ENCODE results near the gene RPL4.
A peak's percentile ranks its signal among the peaks of the same experiment; 100 is the strongest.
"Not testable (repeated sequence)": the region's sequence is repeated elsewhere in the genome, so short reads cannot be mapped to it uniquely, and the experiment has no call there.

The RPL4 gene

DNA sequence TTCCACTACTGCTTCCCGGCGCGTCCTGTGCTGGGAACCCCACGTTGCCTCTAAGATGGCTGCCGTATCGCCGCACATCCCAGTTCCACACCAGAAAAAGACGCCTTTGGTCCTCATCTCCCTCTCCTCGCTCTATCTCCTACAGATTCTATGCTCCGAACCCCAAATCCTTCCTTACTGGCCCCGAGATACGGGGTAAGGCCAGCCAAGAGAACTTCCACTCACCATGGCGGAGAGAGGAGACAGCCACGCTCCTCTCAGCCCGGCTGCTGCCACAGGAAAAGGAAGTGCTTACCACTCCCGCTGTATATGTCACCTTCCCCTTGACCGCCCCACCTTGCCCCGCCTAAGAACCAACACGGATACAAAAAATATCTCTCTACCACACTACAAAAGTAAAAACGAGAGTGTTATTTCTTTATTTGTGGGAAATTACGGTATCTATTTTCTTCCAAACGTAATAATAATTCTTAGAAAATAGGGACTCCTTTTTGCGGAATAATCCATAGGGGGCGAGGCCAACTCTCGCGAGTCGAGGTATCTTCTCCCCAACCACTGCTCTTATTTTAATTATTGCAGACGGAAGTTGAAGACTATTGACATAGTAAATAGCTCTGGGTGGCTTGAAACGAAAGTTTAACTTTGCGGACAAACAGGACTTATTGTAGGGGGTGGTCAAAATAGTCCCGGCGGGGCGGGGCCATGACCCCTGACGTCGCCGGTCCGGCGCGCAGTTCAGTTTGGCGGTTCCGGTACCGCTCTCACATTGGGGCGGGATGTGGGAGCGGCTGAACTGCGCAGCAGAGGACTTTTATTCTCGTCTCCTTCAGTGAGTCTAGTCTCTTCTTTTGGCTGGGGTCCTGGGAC, at the start of gene RPL4, which contains the start of gene ZWILCH:
RPL4 (minus strand) TSS at position 293 of the 867 bp plus-strand sequence; CDS start at position 228, 65 bp downstream.
ZWILCH (plus strand) TSS at position 764 of the 867 bp plus-strand sequence; CDS start at position 777, 13 bp downstream.
- peak; percentile 84 for DNase-seq (ENCODE audit: low spot score)

DNA sequence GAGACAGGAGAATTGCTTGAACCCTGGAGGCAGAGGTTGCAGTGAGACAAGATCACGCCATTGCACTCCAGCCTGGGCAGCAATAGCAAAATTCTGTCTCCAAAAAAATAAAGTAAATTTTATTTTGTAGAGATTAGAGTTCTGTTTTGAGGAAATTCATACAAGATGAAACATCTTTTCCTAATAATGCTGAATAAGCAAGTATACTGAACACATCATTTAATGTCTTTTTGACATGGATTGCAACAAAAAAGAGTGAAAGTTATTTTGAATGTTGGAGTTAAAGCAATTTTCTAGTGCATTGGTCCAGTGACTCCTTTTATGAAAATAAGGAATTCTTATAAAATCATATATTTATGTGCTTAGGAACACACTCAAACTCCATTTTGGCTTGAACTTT, 40.6 kb upstream of the RPL4 start:
- no peak for DNase-seq (ENCODE audit: low spot score)

DNA sequence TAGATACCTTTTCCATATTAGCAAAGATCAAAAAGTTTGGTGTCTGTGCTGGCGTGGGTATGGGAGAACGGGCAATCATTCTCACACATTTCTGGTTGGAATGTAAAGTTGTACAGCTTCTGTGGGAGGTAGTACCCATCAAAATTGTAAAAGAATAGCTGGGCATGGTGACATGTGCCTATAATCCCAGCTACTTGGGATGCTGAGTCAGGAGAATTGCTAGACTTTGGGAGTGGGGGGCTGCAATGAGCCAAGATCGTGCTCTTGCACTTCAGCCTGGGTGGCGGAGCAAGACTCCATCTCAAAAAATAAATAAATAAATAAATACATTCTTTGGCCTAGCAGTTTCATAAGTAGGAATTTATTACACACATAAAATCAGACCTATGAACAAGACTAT, 38.2 kb upstream of the RPL4 start:
- DNase-seq (ENCODE audit: low spot score) = no peak

DNA sequence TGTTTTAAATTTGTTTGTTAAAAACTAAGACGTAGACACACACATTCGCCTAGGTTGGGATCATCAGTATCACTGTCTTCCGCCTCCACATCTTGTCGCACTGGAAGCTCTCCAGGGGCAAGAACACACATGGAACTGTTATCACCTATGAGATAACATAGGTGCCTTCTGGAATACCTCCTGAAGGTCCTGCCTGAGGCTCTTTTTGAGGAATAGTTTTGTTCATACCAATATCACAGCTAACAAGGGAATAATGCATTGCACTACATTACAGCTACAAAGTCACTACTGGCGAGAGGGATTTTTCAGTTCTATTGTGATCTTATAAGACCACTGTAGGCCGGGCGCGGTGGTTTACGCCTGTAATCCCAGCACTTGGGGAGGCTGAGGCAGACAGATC, 30.4 kb upstream of the RPL4 start:
- DNase-seq (ENCODE audit: low spot score) = no peak

DNA sequence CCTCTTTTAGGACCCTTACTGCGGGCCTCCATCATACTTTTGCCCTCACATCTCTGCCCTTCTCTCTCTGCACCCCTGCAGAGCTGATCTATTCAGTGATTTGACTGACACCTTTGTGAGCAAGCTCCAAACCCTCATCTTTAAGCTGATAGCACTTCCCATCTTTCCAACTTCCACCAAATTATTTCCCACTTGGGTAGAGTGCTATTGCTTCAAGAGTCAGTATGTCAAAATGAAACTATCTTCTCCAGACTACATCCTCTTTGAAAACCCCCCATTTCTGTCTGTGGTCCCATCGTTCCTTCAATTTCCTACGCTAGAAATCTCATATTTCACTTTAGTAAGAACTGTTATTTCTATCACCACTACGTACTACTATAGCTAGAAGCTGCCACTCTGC, 20.2 kb upstream of the RPL4 start:
- no peak for DNase-seq (ENCODE audit: low spot score)

DNA sequence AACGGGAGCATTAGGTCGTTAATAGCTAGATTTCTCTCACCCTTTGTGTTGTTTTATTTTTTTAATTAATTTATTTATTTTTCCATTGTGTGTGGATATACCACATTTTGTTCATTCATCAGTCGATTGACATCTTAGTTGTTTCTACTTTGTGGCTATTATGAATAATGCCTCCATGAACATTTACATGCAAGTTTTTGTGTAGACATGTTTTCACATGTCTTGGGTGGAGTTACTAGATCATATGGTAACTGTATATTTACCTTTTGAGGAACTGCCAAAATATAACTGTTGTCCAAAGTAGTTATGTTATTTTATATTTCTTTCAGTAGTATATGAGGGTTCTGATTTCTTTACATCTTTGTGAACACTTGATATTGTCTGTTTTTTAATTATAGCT, 19.3 kb upstream of the RPL4 start:
- no peak for DNase-seq (ENCODE audit: low spot score)

DNA sequence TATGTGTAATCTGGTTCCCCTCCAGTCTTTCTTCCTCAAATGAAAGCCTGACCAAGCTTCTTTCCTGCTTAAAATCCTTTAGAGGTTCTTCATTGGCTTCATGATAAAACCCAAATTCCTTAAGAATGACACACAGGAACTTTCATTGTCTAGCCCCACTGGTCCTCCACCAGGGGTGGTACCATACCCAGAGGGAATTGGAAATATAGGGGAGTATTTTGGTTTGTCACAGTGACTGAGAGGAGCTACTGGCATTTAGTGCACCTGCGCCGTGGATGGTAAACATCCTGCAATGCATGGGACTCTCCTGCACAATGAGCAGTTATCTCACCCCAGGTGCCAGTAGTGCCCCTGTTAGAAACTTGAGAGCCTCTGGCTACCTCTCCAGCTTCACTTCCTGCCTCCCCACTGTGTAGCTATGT, 11.3 kb upstream of the RPL4 start:
- no peak for DNase-seq (ENCODE audit: low spot score)

DNA sequence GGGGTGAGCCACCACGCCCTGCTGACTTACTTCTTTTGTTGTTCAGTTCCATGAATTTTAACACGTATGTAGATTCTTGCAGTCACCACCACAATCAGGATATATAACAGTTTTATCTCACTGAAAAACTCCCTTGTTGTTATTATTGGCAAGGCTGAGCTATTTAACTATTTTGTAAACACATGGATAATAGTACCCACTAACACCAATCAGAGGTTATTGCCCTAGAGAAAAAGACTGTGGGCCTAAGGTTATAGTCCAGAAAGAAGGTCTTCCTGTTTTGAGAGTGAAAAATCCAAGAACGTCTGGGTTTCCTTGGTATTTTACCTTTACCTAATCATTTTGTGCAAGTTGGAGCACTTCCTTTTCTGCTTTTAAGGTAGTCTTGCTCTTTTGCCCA, 9.9 kb upstream of the RPL4 start:
- no peak for DNase-seq (ENCODE audit: low spot score)

DNA sequence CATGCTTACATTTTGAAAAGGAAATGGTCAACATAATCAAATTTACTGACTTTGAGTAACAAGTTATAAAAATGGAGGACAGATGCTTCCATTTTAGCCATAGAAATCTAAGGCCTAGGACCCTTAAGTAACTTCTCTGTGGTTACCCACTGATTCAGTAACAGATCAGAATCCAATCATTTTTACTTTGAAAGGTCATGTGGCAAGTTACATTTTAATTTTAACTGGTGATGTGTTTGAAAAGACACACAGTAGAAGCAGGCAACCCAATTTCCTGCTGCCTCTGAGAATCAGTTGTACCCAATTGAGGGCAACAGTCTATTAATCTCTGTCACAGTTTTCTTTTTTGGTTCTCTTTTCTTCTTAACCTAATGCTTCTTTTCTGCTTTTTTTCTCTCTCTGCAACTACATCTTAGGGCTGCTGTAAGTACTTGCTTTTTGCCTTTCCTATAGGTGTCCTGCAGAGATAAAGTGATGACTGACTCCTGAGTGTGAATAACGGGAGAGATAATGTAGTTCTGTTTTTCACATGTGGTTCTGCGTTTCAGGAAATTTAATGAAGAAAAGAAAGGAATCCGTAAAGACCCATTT, 3.7 kb upstream of the RPL4 start:
- no peak for DNase-seq (ENCODE audit: low spot score)

DNA sequence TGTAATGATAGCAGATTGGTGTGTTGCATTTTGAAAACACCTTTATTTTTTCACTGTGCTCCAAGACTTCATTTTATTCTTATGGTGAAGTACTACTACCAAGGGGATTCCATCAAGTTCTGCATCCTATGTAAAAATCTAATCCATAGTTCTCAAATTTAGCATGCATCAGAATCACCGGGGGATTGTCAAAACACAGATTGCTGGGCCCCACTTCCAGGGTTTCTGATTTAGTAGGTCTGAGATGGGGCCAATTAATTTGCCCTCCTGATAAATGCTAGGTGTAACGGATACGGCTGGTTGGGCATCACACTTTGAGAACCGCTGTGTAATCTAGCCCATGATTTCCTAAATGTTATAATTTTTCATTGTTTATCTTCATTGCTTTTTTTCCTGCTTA, 1.2 kb upstream of the RPL4 start:
- DNase-seq (ENCODE audit: low spot score) = no peak

DNA sequence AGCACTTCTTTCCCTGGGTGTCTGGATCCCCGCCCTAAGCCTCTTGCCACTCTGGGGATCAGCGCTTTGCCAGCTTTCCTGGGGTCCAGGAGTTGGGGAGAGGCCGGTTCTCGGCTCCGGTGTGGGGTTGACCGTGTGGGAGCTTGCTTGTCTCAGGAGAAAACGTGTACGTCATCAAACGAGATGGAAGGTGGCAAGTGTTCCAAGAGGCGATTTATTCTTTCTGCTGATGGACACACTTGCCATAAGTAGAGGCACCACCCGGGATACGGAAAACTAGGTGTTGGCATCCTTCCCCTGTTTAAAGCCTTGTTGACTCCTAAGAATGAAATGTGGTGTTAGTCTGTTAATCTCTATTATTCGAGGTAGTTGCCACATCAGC, 766 bp upstream of the RPL4 start:
- peak; percentile 63 for DNase-seq (ENCODE audit: low spot score)

DNA sequence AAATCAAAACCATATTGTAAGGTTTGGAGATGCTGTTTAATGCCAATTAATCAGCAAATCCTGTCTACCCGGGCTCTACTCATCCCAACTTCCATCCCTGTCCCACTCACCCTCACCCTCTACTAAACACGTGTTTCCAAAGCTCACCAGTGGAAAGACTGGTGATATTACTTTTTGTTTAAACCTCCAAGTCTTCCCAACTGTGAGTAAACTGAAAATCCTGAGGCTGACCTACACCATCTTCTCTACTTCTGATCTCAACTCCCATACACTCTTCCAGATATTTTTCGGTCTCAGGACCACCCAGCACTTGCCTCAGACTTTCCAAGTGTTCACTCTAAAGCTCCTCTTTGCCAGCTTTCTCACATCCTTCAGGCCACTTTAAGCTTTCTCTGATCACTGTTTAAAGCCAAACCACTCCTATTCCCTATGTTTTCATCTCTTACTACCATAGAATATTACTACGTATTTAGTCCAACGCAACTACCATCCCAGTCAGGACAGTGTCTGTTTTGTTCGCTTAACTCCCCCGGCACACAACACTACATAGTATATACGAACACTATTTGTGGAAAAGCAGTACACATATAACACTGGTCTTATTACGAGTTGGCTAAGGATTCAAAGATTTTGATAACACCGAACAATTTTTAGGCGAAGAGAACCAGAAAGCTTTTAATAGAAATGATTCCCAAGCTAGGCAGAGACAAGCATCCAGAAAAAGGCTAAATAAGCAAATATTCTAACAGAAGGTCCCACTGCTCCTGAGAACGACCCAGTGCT, 684 bp downstream of the RPL4 start:
- no peak for DNase-seq (ENCODE audit: low spot score)

DNA sequence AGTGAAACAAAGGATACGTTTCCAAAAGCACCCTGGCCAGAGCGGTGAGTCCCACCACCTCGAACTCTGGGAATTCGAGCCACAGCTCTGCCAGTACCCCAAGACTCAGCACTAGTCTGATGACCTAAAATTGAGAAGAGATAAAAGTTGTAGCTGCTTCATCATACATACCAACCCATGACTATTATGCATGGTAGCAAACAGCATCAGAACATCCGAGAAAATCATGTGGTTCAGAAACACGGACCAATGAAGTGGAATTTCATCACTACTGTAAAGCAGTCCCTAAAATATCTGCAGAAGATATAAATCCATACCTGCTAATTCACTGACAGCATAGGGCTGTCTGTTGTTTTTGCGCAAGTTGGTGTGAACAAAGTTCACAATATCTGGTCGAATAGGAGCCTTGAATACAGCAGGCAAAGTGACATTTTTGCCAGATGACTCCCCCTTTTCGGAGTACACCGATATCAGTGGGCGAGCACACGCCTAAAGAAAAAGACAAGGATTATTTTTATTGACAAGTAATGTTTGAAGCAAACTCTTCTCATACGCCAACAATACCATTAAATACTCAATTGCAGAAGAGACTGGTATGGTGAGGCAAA, 1.5 kb downstream of the RPL4 start:
- peak; percentile 75 for DNase-seq (ENCODE audit: low spot score)

DNA sequence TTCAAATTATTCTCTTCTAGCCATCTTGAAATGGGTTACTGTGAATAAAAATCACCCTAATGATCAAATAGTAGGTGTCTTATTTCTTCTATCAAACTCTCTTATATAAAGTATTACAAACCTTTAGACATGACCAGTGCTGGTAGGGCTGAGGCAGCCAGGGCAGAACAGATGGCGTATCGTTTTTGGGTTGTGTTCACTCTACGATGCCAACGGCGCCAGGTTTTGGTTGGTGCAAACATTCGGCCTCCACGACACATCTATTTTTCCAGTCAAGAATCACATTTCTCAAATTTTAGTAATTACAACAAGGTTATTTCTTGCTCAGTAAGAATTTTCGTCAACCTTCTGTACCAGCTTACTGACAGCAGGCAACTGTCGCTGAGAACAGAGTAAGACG, 2.2 kb downstream of the RPL4 start:
- DNase-seq (ENCODE audit: low spot score) = no peak

DNA sequence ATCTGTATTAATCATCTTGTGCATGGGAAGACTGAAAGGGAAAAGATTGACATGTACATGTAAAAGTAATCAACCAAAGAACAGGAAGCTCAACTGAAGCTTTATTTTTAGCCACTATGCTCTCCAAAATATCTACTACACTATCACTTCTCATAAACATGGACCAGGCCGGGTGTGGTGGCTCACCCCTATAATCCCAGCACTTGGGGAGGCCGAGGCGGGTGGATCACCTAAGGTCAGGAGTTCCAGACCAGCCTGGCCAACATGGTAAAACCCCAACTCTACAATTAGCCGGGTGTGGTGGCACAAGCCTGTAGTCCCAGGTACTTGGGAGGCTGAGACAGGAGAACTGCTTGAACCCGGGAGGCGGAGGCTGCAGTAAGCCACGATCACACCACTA, 4.3 kb downstream of the RPL4 start:
- not testable (repeated sequence) for DNase-seq (ENCODE audit: low spot score)

DNA sequence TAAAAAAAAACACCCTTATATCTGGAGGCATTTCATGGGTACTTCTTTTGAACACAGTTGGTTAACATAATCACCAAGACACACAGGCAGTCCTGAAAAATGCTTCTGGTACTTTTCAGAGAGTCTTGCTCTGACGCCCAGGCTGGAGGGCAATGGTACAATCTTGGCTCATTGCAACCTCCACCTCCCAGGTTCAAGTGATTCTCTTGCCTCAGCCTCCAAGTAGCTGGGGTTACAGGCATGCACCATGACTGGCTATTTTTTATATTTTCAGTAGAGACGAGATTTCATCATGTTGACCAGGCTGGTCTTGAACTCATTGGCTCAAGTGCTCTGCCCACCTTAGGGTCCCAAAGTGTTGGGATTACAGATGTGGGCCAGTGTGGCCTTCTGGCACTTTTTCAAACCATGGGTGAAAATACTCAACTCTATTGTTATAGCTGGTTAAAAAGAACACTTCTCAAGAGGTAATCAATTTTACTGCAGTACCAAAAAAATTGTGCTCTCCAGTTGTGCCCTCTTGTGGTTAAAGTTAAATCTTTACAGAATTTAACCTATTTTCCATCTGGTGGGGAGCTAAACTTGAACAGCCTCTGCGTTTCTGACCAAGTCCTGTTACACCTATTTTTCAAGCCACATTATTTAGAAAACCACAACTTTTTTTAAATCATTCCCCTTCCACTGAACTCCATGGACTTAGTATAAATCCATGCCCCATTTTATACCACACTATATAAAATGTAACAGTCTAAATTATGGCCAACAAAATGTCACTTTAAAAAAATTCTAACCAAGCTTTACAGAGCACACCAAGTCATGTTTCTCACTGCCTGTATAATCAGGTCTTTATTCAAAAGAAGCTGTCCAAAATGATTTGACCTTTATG, 5.9 kb downstream of the RPL4 start:
- DNase-seq (ENCODE audit: low spot score) = peak; percentile 75

DNA sequence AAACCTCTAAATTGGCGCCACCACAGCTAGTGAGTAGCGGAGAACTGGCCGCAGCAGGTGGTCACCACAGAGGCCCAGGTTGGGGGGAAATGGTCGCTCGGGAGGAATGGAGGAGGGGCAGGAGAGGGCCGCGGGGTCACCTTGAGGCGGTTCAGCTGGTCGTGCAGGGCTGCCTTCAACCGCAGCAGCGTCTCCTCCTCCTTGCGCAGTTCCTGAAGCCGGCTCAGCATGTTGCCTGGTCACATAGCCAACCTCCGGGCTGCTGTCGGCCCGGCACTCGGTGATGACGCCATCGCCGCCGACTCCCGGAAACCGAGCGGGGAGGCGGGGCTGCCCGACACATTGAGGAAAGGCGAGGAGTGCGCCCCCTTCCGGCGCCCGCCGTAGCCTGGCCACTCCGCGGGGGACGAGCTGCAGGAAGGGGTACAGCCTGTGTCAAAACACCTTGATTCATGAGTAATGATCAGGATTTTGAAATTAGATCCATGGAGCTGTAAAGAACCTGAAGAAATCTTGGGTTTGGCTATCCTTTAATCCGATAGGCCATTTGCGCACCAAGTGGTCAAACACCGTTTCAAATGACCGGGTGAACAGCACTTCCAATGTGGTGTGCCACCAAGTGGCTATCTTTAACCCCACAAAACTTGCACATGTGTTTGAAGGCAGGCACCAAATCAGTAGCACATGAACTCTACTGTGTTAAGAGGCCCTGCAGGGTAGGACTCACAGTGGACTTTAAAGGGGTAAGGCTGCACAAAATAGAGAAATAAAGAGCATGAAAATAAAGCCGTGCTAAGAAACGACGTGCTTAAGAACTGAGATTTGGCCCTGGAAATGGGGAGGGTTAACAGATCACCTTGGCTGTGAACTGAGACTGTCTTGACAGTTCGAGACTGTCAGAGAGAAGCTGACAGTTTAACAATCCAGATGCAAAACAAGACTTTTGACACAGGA, 6.9 kb downstream of the RPL4 start, which contains the start of gene SNAPC5:
SNAPC5 (minus strand) TSS at position 261 of the 954 bp plus-strand sequence; CDS start at position 230, 31 bp downstream.
- DNase-seq (ENCODE audit: low spot score) = peak; percentile 95

DNA sequence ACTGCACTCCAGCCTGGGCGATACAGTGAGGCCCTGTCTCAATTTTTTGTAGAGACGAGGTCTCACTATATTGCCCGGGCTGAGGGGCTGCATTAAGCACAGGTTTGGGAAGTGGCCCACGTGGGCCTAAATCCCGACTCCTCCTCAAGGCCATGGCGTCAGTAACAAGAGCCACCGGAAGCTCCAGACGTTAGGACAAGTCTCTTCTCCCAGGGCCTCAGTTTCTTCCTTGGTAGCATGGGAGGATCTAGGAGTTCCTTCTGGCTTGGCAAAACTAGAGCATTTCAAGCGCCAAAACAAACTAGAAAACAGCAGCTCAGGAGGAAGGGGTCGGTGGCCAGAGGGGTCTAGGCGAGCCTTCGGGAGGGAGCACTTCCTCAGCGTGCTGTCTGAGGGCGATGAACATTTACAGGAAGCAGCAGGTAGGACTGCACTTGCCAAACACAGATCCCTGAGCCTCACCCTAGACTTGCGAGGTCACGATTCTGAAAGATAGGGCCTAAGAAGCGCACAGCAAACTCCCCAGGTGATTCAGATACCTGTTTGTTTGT, 7.6 kb downstream of the RPL4 start:
- DNase-seq (ENCODE audit: low spot score) = peak; percentile 61

DNA sequence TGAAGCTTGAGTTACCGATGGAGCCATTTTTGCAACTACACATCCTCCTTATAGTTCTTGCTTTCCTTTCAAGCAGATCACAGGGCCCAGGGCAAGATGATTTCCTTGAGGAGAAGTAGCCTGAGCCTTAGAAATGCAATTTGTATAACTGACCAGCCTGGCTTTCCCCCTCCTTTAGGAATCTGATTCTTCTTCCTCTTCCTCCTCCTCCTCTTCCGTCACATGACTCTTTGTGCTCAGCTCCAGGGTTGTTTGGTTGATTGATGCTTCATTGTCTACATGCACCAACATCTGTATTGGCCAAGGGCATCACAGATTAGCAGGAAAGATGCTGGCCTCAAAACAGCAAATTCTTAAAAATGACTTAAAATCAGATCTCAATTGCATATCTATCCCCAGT, 10.4 kb downstream of the RPL4 start:
- no peak for DNase-seq (ENCODE audit: low spot score)

DNA sequence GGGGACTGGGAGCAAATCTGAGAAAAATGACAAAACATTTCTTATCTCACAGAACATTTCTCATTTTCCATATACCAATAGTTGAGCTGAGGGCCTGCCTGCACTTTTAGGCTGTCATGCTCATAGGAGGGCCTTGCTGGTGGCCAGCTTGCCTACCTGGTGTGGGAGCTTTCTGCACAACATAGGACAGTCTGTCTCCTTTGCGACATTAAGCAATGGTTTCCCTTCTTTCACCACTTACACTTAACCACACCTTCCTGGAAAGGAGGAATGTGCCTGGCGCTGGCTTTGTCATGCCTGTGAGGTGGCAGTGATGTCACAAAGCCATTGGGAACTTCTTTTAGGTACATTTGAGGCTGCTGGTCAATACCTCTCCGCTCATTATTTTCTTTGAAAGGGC, 12.8 kb downstream of the RPL4 start:
- no peak for DNase-seq (ENCODE audit: low spot score)
